Endodermal cell (in vitro differentiated cells): ENCODE results near the gene SLC29A2. TPM values are rescaled to one million over a fixed set of nuclear protein-coding genes. Genes with fewer than 3 reads are reported as not detected.

Experiments
- DNase-seq: peaks from one replicate; pipeline ENCODE4 v3.0.0-alpha.2; 2017
- H3K27ac ChIP-seq: 2 replicates; pipeline ENCODE4 v1.5.1; 2013; ENCODE audit warnings: mild to moderate bottlenecking, low read depth, low read length, moderate library complexity
- H3K27me3 ChIP-seq: 2 replicates; pipeline ENCODE4 v1.6.1; 2013; ENCODE audit warnings: mild to moderate bottlenecking, low read length, moderate library complexity; ENCODE audit not compliant: insufficient read depth, control insufficient read depth, poor library complexity, severe bottlenecking
- H3K36me3 ChIP-seq: 2 replicates; pipeline ENCODE4 v1.7.0; 2013; ENCODE audit warnings: mild to moderate bottlenecking, low read length, moderate library complexity; ENCODE audit not compliant: control insufficient read depth, insufficient read depth
- H3K4me1 ChIP-seq: one replicate; pipeline ENCODE4 v1.7.0; 2013; ENCODE audit warnings: low read length; ENCODE audit not compliant: control insufficient read depth, insufficient read depth
- H3K4me3 ChIP-seq: 2 replicates; pipeline ENCODE4 v1.5.1; 2013; ENCODE audit warnings: mild to moderate bottlenecking, low read length, moderate library complexity
- H3K9ac ChIP-seq: 2 replicates; pipeline ENCODE4 v1.6.1; 2013; ENCODE audit warnings: mild to moderate bottlenecking, low read length, moderate library complexity; ENCODE audit not compliant: poor library complexity, severe bottlenecking; ENCODE audit errors: extremely low read depth
- H3K9me3 ChIP-seq: 2 replicates; pipeline ENCODE4 v1.6.1; 2013; ENCODE audit warnings: mild to moderate bottlenecking, low read length, moderate library complexity; ENCODE audit not compliant: control insufficient read depth
- H3K27ac Mint-ChIP-seq: 2 replicates; pipeline ENCODE4 v1.8.0; 2020; ENCODE audit warnings: mixed read lengths
- H3K27me3 Mint-ChIP-seq: 2 replicates; pipeline ENCODE4 v1.8.0; 2021; ENCODE audit warnings: mild to moderate bottlenecking, mixed read lengths; ENCODE audit not compliant: insufficient read depth
- H3K36me3 Mint-ChIP-seq: 2 replicates; pipeline ENCODE4 v1.8.0; 2020; ENCODE audit warnings: low read depth, mixed read lengths
- H3K4me1 Mint-ChIP-seq: 2 replicates; pipeline ENCODE4 v1.8.0; 2020; ENCODE audit warnings: mixed read lengths
- H3K4me3 Mint-ChIP-seq: 2 replicates; pipeline ENCODE4 v1.8.0; 2020; ENCODE audit warnings: mild to moderate bottlenecking, moderate library complexity, mixed read lengths
- H3K9me3 Mint-ChIP-seq: 2 replicates; pipeline ENCODE4 v1.8.0; 2020; ENCODE audit warnings: mild to moderate bottlenecking, mixed read lengths
- CTCF ChIP-seq: fragments of 200-600 bp; sonication (generic); conservative IDR thresholded peaks from 2 replicates; pipeline ENCODE4 v1.5.0; 2021; ENCODE audit warnings: antibody characterized with exemption, mild to moderate bottlenecking
- WGBS, 2 experiments: methylation state at CpG; one replicate each; pipeline versions ENCODE4 v1.1.5 to v1.1.7; 2013; ENCODE audit warnings: missing lambda C conversion rate in 2 of 2, mixed read lengths in 1 of 2; ENCODE audit not compliant: insufficient coverage in 1 of 2, insufficient read length in 1 of 2; 5-methylcytosine and 5-hydroxymethylcytosine counted together
- total RNA-seq, 2 donors: library from RNA; stranded (reverse); fragmentation: NEBNext Ultra II Directional in 1 of 2; extraction: Animal tissue kit (Norgen Biotek cat#: 25700) in 1 of 2; gene quantifications; 2 replicates in 1 of 2; 3 replicates in 1 of 2; pipeline ENCODE4 v1.2.1, GENCODE V29; 2021

The SLC29A2 gene
- total RNA-seq, 2 donors from 2014 or later = 30.8 to 32.4 TPM

GRCh38 chr11:66339162-66339675 lies 32.3 kb downstream of the SLC29A2 start:
- H3K27me3 Mint-ChIP-seq = peaks cover 6% of the 10 kb centered on the region
- Histone ChIP-seq H3K9me3 (no peaks in the 10 kb centered on the region), H3K36me3 (peaks cover 36% of the 10 kb centered on the region), H3K27me3 (no peaks in the 10 kb centered on the region), H3K4me3 (no peak overlapping the region), H3K4me1 (peaks cover 11% of the 10 kb centered on the region), H3K27ac (no peak overlapping the region), H3K9ac (no peak overlapping the region)
- no peak overlapping the region for H3K27ac Mint-ChIP-seq
- no peaks in the 10 kb centered on the region for H3K9me3 Mint-ChIP-seq
- H3K4me3 Mint-ChIP-seq = no peak overlapping the region
- 92 to 97% methylated on average over 5 to 6 of the region's 6 CpGs for WGBS, 2 experiments
- peaks cover 23% of the 10 kb centered on the region for H3K36me3 Mint-ChIP-seq
- no peak for TF ChIP-seq CTCF
- no peak for DNase-seq
- H3K4me1 Mint-ChIP-seq = peaks cover 18% of the 10 kb centered on the region

- H3K27ac ChIP-seq = no peak overlapping the region
- peaks cover 11% of the 10 kb centered on the region for H3K4me1 ChIP-seq
- H3K4me3 ChIP-seq = no peak overlapping the region
- peaks cover 36% of the 10 kb centered on the region for H3K36me3 ChIP-seq
- no peaks in the 10 kb centered on the region for H3K9me3 Mint-ChIP-seq
- H3K27me3 Mint-ChIP-seq = peaks cover 6% of the 10 kb centered on the region
- no peak for DNase-seq
- TF ChIP-seq CTCF = no peak
- WGBS, 2 experiments = 90 to 93% methylated on average over 9 to 17 of the region's 17 CpGs
- no peak overlapping the region for H3K27ac Mint-ChIP-seq
- H3K9ac ChIP-seq = no peak overlapping the region
- H3K9me3 ChIP-seq = no peaks in the 10 kb centered on the region
- no peaks in the 10 kb centered on the region for H3K27me3 ChIP-seq
- peaks cover 11% of the 10 kb centered on the region for H3K4me1 Mint-ChIP-seq
- peaks cover 23% of the 10 kb centered on the region for H3K36me3 Mint-ChIP-seq
- no peak overlapping the region for H3K4me3 Mint-ChIP-seq
Measured at GRCh38 chr11:66338276-66339161, 33.0 kb downstream of the SLC29A2 start.

- peak overlapping the region; percentile 50 for H3K27ac ChIP-seq
- Mint-ChIP-seq H3K36me3 (peaks cover 25% of the 10 kb centered on the region), H3K27me3 (peaks cover 6% of the 10 kb centered on the region), H3K27ac (peak overlapping the region; percentile 13), H3K4me1 (peaks cover 8% of the 10 kb centered on the region), H3K4me3 (no peak overlapping the region), H3K9me3 (no peaks in the 10 kb centered on the region)
- TF ChIP-seq CTCF = no peak
- H3K27me3 ChIP-seq = no peaks in the 10 kb centered on the region
- WGBS, 2 experiments = 81 to 88% methylated on average over 11 to 15 of the region's 18 CpGs
- H3K4me1 ChIP-seq = peaks cover 11% of the 10 kb centered on the region
- no peak overlapping the region for H3K9ac ChIP-seq
- H3K9me3 ChIP-seq = no peaks in the 10 kb centered on the region
- no peak for DNase-seq
- no peak overlapping the region for H3K4me3 ChIP-seq
- peaks cover 32% of the 10 kb centered on the region for H3K36me3 ChIP-seq
Measured at GRCh38 chr11:66337103-66337899, 34.3 kb downstream of the SLC29A2 start.
